ENCODE results near the gene RAP1GAP2. TPM values are rescaled to one million over a fixed set of nuclear protein-coding genes. Genes with fewer than 3 reads are reported as not detected.

RAP1GAP2 gene
- total and polyA plus RNA-seq, 2 of the 8 experiments (the other 6 are each of a cell fraction or from before 2014, with no cell fraction given) = 24.0 to 63.8 TPM

- Histone ChIP-seq H3K14ac (ENCODE audit: insufficient read length) (no peak overlapping the region), H3K23me2 (ENCODE audit: low read depth, low read length) (peaks cover 13% of the 10 kb centered on the region), H3K27ac (ENCODE audit: low read depth, low read length) (no peak overlapping the region), H4K8ac (ENCODE audit: extremely low read depth, insufficient read depth, low read length) (no peak overlapping the region), H2BK15ac (ENCODE audit: low read length) (no peak overlapping the region), H3K79me1 (ENCODE audit: low read depth, low read length) (no peaks in the 10 kb centered on the region; the same call in 1 of the 2 replicates), H4K5ac (ENCODE audit: insufficient read length, low read depth, low read length) (no peak overlapping the region), H3K4me3 (ENCODE audit: extremely low read depth in 1 of 4, insufficient read depth in 2 of 4, low read depth in 3 of 4, low read length in 4 of 4) (no peak overlapping the region), H3K23ac (ENCODE audit: insufficient read length) (no peak overlapping the region), H3K56ac (replicated peaks; ENCODE audit: insufficient read length, low read depth, low read length) (no peak overlapping the region), H3K4me2 (ENCODE audit: insufficient read depth in 1 of 2, low read depth in 2 of 2, low read length in 2 of 2) (no peak overlapping the region), H3K9me3 (ENCODE audit: insufficient read depth in 2 of 2, low read depth in 1 of 2, low read length in 1 of 2) (no peaks in the 10 kb centered on the region), H3K27me3 (replicated peaks in 1 of 4; ENCODE audit: control insufficient read depth in 3 of 4, extremely low read depth in 1 of 4, insufficient read depth in 3 of 4, low read length in 3 of 4) (peaks cover 0 to 5% (median 4%) of the 10 kb centered on the region in 4 experiments; a peak in 2 of 7 replicates), H3K36me3 (ENCODE audit: control insufficient read depth in 2 of 4, insufficient read depth in 4 of 4, low read length in 3 of 4) (no peaks in the 10 kb centered on the region), H3K4me1 (replicated peaks in 1 of 4; ENCODE audit: control insufficient read depth in 3 of 4, insufficient read depth in 4 of 4, low read length in 3 of 4) (peaks cover 0 to 7% (median 5%) of the 10 kb centered on the region in 4 experiments; a peak in 4 of 7 replicates), H2AFZ (ENCODE audit: low read length) (no peak overlapping the region), H2BK20ac (ENCODE audit: low read length) (no peak overlapping the region), H2BK5ac (ENCODE audit: low read depth, low read length) (no peak overlapping the region), H3K4ac (replicated peaks; ENCODE audit: insufficient read length, low read depth, low read length) (no peak overlapping the region), H2BK120ac (replicated peaks; ENCODE audit: low read depth, low read length) (no peak overlapping the region), H3K79me2 (ENCODE audit: control insufficient read depth in 1 of 2, insufficient read depth in 2 of 2, low read length in 2 of 2) (no peaks in the 10 kb centered on the region), H4K91ac (replicated peaks; ENCODE audit: insufficient read length, low read length) (no peak overlapping the region), H3K9ac (replicated peaks in 1 of 4; ENCODE audit: extremely low read depth in 1 of 4, low read depth in 3 of 4, low read length in 3 of 4) (no peak overlapping the region), H4K20me1 (replicated peaks in 1 of 2; ENCODE audit: control insufficient read depth in 1 of 2, insufficient read depth in 2 of 2, low read length in 2 of 2) (peaks cover 0 to 4% of the 10 kb centered on the region in 2 experiments), H3K18ac (ENCODE audit: extremely low read depth, low read length) (no peak overlapping the region), H2BK12ac (ENCODE audit: low read depth, low read length) (no peak overlapping the region), H2AK5ac (ENCODE audit: low read depth, low read length) (no peak overlapping the region)
- 85% methylated on average over 7 of the region's 7 CpGs; no CpG with 5 or more reads in 1 of the 2 experiments for WGBS, 2 experiments (ENCODE audit: extremely low coverage in 1 of 2, insufficient coverage in 1 of 2, insufficient read length in 1 of 2, insufficient replicate concordance in 2 of 2, low coverage in 1 of 2, low lambda C conversion rate in 2 of 2, missing lambda C conversion rate in 1 of 2)
- FAIRE-seq (no peak), DNase-seq (ENCODE audit: low read depth in 1 of 2, low spot score in 2 of 2) (no peak)
- CTCF ChIA-PET (ENCODE audit: partially characterized antibody) = no interaction called here
- POLR2A ChIA-PET (ENCODE audit: partially characterized antibody) = no interaction called here
- TF ChIP-seq CHD2 (IDR thresholded peaks at IDR 0.05; ENCODE audit: low read length) (no peak), SP2 (IDR thresholded peaks at IDR 0.05; ENCODE audit: low read length) (no peak), RXRA (IDR thresholded peaks at IDR 0.05; ENCODE audit: insufficient read depth, low read depth, low read length) (no peak), SIN3A (conservative IDR thresholded peaks at IDR 0.05 in 1 of 2, IDR thresholded peaks at IDR 0.05 in 1 of 2; ENCODE audit: low read depth in 1 of 2, low read length in 2 of 2) (no peak), CHD1 (IDR thresholded peaks at IDR 0.05; ENCODE audit: low read depth, low read length) (no peak)
Measured at GRCh38 chr17:2779545-2779944, 16.7 kb upstream of the RAP1GAP2 start.
